Measurements from ENCODE around the gene NNAT. TPM values are rescaled to one million over a fixed set of nuclear protein-coding genes. Genes with fewer than 3 reads are reported as not detected.
A peak's percentile ranks its signal among the peaks of the same experiment; 100 is the strongest.

NNAT gene
- total RNA-seq, 1 experiment from 2014 or later = 43.1 TPM

- no peak overlapping the region for H4K91ac ChIP-seq (ENCODE audit: insufficient read length, low read depth, low read length)
- H3K79me2 ChIP-seq (ENCODE audit: insufficient read depth, low read length) = no peaks in the 10 kb centered on the region
- TF ChIP-seq, protein P1, sequence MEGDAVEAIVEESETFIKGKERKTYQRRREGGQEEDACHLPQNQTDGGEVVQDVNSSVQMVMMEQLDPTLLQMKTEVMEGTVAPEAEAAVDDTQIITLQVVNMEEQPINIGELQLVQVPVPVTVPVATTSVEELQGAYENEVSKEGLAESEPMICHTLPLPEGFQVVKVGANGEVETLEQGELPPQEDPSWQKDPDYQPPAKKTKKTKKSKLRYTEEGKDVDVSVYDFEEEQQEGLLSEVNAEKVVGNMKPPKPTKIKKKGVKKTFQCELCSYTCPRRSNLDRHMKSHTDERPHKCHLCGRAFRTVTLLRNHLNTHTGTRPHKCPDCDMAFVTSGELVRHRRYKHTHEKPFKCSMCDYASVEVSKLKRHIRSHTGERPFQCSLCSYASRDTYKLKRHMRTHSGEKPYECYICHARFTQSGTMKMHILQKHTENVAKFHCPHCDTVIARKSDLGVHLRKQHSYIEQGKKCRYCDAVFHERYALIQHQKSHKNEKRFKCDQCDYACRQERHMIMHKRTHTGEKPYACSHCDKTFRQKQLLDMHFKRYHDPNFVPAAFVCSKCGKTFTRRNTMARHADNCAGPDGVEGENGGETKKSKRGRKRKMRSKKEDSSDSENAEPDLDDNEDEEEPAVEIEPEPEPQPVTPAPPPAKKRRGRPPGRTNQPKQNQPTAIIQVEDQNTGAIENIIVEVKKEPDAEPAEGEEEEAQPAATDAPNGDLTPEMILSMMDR (conservative IDR thresholded peaks at IDR 0.05) = no peak
- no peak overlapping the region for H2BK12ac ChIP-seq (ENCODE audit: insufficient read length, low read depth, low read length)
- 0 out of 2 replicates have a peak, but pooled peaks cover 2% of the 10 kb centered on the region for H3K27me3 ChIP-seq (ENCODE audit: insufficient read depth, low read length)
- H3K4me2 ChIP-seq (ENCODE audit: insufficient read depth, insufficient read length, low read length) = no peak overlapping the region
- H3K79me1 ChIP-seq (ENCODE audit: insufficient read depth, low read depth, low read length, poor library complexity, severe bottlenecking) = no peaks in the 10 kb centered on the region
- no CpG with 5 or more reads among the region's 7 CpGs for WGBS (ENCODE audit: extremely low coverage, insufficient read length, low lambda C conversion rate)
- no peak overlapping the region for H2BK120ac ChIP-seq (ENCODE audit: low read depth, low read length, poor library complexity, severe bottlenecking)
- no peaks in the 10 kb centered on the region for H3K9me3 ChIP-seq (ENCODE audit: control insufficient read depth, low read depth, low read length)
- H2AK5ac ChIP-seq (ENCODE audit: insufficient read length, low read length) = no peak overlapping the region
- no peak overlapping the region for H3K23ac ChIP-seq (ENCODE audit: insufficient read length, low read depth, low read length)
- H4K5ac ChIP-seq (ENCODE audit: insufficient read length, low read depth, low read length) = no peak overlapping the region
- no peak overlapping the region for H3K56ac ChIP-seq (ENCODE audit: insufficient read length, low read depth, low read length)
- H3K9ac ChIP-seq (ENCODE audit: extremely low read depth, insufficient read length, low read length) = no peak overlapping the region
- H2AFZ ChIP-seq (ENCODE audit: low read length) = no peak overlapping the region
- no peaks in the 10 kb centered on the region for H3K9me3 Mint-ChIP-seq
- no peak for DNase-seq
- H3K4me1 ChIP-seq (ENCODE audit: insufficient read depth, low read length) = peaks cover 10% of the 10 kb centered on the region; the same call in 1 of the 2 replicates
- H2BK15ac ChIP-seq (ENCODE audit: low read depth, low read length) = no peak overlapping the region
- H2BK5ac ChIP-seq (ENCODE audit: insufficient read length, low read length) = no peak overlapping the region
- no peak overlapping the region; the same call in 1 of the 2 replicates for H3K14ac ChIP-seq (ENCODE audit: insufficient read depth, low read length)
- peaks cover 0 to 5% (median 2%) of the 10 kb centered on the region in 3 experiments; a peak in 5 of 7 replicates for H3K36me3 Mint-ChIP-seq (ENCODE audit: insufficient read depth in 1 of 3, low read depth in 3 of 3)
- no peak overlapping the region for H3K18ac ChIP-seq (ENCODE audit: insufficient read length, low read depth, low read length)
- H3K4me3 Mint-ChIP-seq = 0 out of 5 replicates have a peak overlapping the region, but pooled peaks of 1 of the 2 experiments have one; percentile 6
- H3T11ph ChIP-seq (ENCODE audit: low read length) = no peak overlapping the region
- H3K23me2 ChIP-seq (ENCODE audit: insufficient read length, low read depth, low read length, poor library complexity, severe bottlenecking) = no peaks in the 10 kb centered on the region
- no peak overlapping the region for H3K4ac ChIP-seq (ENCODE audit: low read depth, low read length)
- peak overlapping the region in 1 of 3 experiments; percentile 68; a peak in 2 of 7 replicates for H3K27ac Mint-ChIP-seq
- no peak overlapping the region for H3K27ac ChIP-seq (ENCODE audit: insufficient read length, low read depth, low read length)
- peaks cover 0 to under 1% of the 10 kb centered on the region in 2 experiments; a peak in 1 of 4 replicates for H3K4me1 Mint-ChIP-seq
- H4K20me1 ChIP-seq (ENCODE audit: control insufficient read depth, insufficient read depth, insufficient read length) = no peaks in the 10 kb centered on the region
- H4K8ac ChIP-seq (replicated peaks; ENCODE audit: insufficient read length, low read depth, low read length) = no peak overlapping the region
- H3K27me3 Mint-ChIP-seq (ENCODE audit: low read depth) = no peaks in the 10 kb centered on the region
- H2BK20ac ChIP-seq (ENCODE audit: low read depth, low read length, poor library complexity, severe bottlenecking) = no peak overlapping the region
These were observed 15.5 kb upstream of the NNAT start for GRCh38 chr20:37505263-37506151.
